HEK293 (cell line): Measurements from ENCODE around the gene MED16.

Experiments used
- CTCF ChIA-PET: fragments of 350-600 bp; formaldehyde crosslinking; extraction: SDS; loops from one replicate; lab custom pipeline; 2021; ENCODE audit warnings: antibody characterized with exemption; lab: Yijun Ruan, JAX
- POLR2A ChIA-PET: fragments of 300-600 bp; formaldehyde crosslinking; extraction: SDS; loops from one replicate; lab custom pipeline; 2020; ENCODE audit warnings: antibody characterized with exemption, inconsistent platforms; lab: Yijun Ruan, JAX
- H3K27ac ChIP-seq: fragments of 200-500 bp; sonication (Bioruptor generic); 2 replicates; pipeline ENCODE4 v1.5.1; 2014; ENCODE audit warnings: low read depth, low read length, control low read depth, inconsistent platforms; ENCODE audit errors: extremely low read depth
- H3K36me3 ChIP-seq, 2 experiments: fragments of 200-500 bp in 1 of 2; sonication (Bioruptor generic) in 1 of 2; 1 replicate in 1 of 2; 2 replicates in 1 of 2; pipeline ENCODE4 v1.5.1; 2014 to 2017; ENCODE audit warnings: inconsistent platforms in 2 of 2, low read length in 2 of 2; ENCODE audit not compliant: control insufficient read depth in 2 of 2, insufficient read depth in 1 of 2
- H3K4me1 ChIP-seq: fragments of 200-500 bp; sonication (Bioruptor generic); 2 replicates; pipeline ENCODE4 v1.5.1; 2014; ENCODE audit warnings: mild to moderate bottlenecking, low read length, inconsistent platforms; ENCODE audit not compliant: control insufficient read depth, insufficient read depth
- H3K4me3 ChIP-seq: 2 replicates; pipeline ENCODE4 v1.5.1; 2011; ENCODE audit warnings: low read depth, mild to moderate bottlenecking, control low read depth, low read length, moderate library complexity
- H3K9me3 ChIP-seq: fragments of 200-500 bp; sonication (Bioruptor generic); 2 replicates; pipeline ENCODE4 v1.5.1; 2014; ENCODE audit warnings: low read depth, low read length, inconsistent platforms; ENCODE audit not compliant: control insufficient read depth, insufficient read depth
- BCL11A ChIP-seq: fragments of 450-650 bp; formaldehyde crosslinking; IDR thresholded peaks from 2 replicates; pipeline ENCODE4 v1.5.1; 2016; ENCODE audit warnings: low read depth, missing biosample characterization, missing genetic modification characterization
- GFI1B ChIP-seq: fragments of 450-650 bp; formaldehyde crosslinking; IDR thresholded peaks from 2 replicates; pipeline ENCODE4 v1.5.1; 2016; ENCODE audit warnings: missing biosample characterization, missing genetic modification characterization
- GLI4 ChIP-seq: fragments of 450-650 bp; formaldehyde crosslinking; IDR thresholded peaks from 2 replicates; pipeline ENCODE4 v1.5.1; 2016; ENCODE audit warnings: missing biosample characterization, missing genetic modification characterization
- GLIS1 ChIP-seq: fragments of 450-650 bp; formaldehyde crosslinking; IDR thresholded peaks from 2 replicates; pipeline ENCODE4 v1.5.1; 2016; ENCODE audit warnings: missing biosample characterization, missing genetic modification characterization
- HOXD13 ChIP-seq: sonication (generic); formaldehyde crosslinking; IDR thresholded peaks from 2 replicates; pipeline ENCODE4 v1.8.0; 2022; ENCODE audit warnings: missing genetic modification reagents, borderline replicate concordance
- SCRT2 ChIP-seq: fragments of 450-650 bp; formaldehyde crosslinking; IDR thresholded peaks from 2 replicates; pipeline ENCODE4 v1.5.1; 2016; ENCODE audit warnings: missing biosample characterization, missing genetic modification characterization
- ZBTB17 ChIP-seq: fragments of 450-650 bp; formaldehyde crosslinking; IDR thresholded peaks from 2 replicates; pipeline ENCODE4 v1.5.1; 2016; ENCODE audit warnings: missing biosample characterization, missing genetic modification characterization
- ZBTB21 ChIP-seq: fragments of 450-650 bp; formaldehyde crosslinking; IDR thresholded peaks from 2 replicates; pipeline ENCODE4 v1.5.1; 2017; ENCODE audit warnings: missing biosample characterization, missing genetic modification characterization
- ZBTB44 ChIP-seq: fragments of 450-650 bp; IDR thresholded peaks from 2 replicates; pipeline ENCODE4 v1.5.1; 2018; ENCODE audit warnings: missing biosample characterization, mild to moderate bottlenecking, missing genetic modification characterization
- ZFP69B ChIP-seq: fragments of 450-650 bp; formaldehyde crosslinking; IDR thresholded peaks from 2 replicates; pipeline ENCODE4 v1.5.1; 2016; ENCODE audit warnings: missing biosample characterization, missing genetic modification characterization
- ZNF114 ChIP-seq: fragments of 450-650 bp; formaldehyde crosslinking; IDR thresholded peaks from 2 replicates; pipeline ENCODE4 v1.5.0; 2017; ENCODE audit warnings: missing biosample characterization, missing genetic modification characterization
- ZNF174 ChIP-seq: fragments of 450-650 bp; formaldehyde crosslinking; IDR thresholded peaks from 2 replicates; pipeline ENCODE4 v1.5.0; 2017; ENCODE audit warnings: missing biosample characterization, mild to moderate bottlenecking, missing genetic modification characterization
- ZNF266 ChIP-seq: fragments of 450-650 bp; formaldehyde crosslinking; IDR thresholded peaks from 2 replicates; pipeline ENCODE4 v1.5.1; 2016; ENCODE audit warnings: missing biosample characterization, missing genetic modification characterization, low read depth
- ZNF302 ChIP-seq: fragments of 450-650 bp; formaldehyde crosslinking; IDR thresholded peaks from 2 replicates; pipeline ENCODE4 v1.5.1; 2016; ENCODE audit warnings: missing biosample characterization, missing genetic modification characterization, low read depth
- ZNF394 ChIP-seq: fragments of 450-650 bp; formaldehyde crosslinking; IDR thresholded peaks from 2 replicates; pipeline ENCODE4 v1.5.1; 2016; ENCODE audit warnings: missing biosample characterization, missing genetic modification characterization, mild to moderate bottlenecking, moderate library complexity, borderline replicate concordance
- ZNF561 ChIP-seq: fragments of 450-650 bp; IDR thresholded peaks from 2 replicates; pipeline ENCODE4 v1.5.1; 2018; ENCODE audit warnings: missing biosample characterization, missing genetic modification characterization, borderline replicate concordance
- ZNF623 ChIP-seq: fragments of 450-650 bp; formaldehyde crosslinking; IDR thresholded peaks from 2 replicates; pipeline ENCODE4 v1.5.1; 2016; ENCODE audit warnings: missing biosample characterization, missing genetic modification characterization
- ZNF707 ChIP-seq: fragments of 450-650 bp; formaldehyde crosslinking; IDR thresholded peaks from 2 replicates; pipeline ENCODE4 v1.5.1; 2016; ENCODE audit warnings: missing biosample characterization, missing genetic modification characterization
- ZSCAN23 ChIP-seq: fragments of 450-650 bp; formaldehyde crosslinking; IDR thresholded peaks from 2 replicates; pipeline ENCODE4 v1.5.1; 2016; ENCODE audit warnings: missing biosample characterization, missing genetic modification characterization
- TF ChIP-seq, protein P1 (sequence below): fragments of 450-650 bp; formaldehyde crosslinking; IDR thresholded peaks from 2 replicates; pipeline ENCODE4 v1.5.1; 2016; ENCODE audit warnings: missing biosample characterization, missing genetic modification characterization

The MED16 gene

DNA sequence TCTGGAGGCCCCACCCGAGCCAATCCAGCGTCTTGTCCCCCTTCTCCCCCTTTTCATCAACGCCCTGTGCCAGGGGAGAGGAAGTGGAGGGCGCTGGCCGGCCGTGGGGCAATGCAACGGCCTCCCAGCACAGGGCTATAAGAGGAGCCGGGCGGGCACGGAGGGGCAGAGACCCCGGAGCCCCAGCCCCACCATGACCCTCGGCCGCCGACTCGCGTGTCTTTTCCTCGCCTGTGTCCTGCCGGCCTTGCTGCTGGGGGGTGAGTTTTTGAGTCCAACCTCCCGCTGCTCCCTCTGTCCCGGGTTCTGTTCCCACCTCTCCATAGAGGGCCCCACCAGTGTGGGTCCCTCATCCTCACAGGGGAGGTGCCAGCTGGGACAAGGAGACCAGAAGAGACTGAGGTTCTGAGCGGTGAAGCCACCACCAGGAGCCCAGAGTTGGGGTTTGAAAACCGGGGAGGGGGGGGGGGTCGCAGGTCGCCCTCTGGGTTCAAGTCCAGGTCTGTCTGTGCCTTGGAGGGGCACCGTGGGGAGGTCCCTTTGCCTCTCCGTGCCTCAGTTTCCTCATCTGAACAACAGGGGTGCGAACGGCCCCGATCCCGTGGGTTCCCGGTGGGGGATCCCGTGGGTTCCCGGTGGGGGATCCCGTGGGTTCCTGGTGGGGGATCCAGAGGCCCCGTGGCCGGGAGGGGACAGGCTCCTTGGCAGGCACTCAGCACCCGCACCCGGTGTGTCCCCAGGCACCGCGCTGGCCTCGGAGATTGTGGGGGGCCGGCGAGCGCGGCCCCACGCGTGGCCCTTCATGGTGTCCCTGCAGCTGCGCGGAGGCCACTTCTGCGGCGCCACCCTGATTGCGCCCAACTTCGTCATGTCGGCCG lies 40.6 kb downstream of the MED16 start, which contains the start of gene ELANE:
ELANE (plus strand) TSS at position 168 of the 878 bp plus-strand sequence; CDS start at position 194, 26 bp downstream.
- CTCF ChIA-PET = interaction anchor here (0.7 kb wide), 1 partner anchor 31 kb away, joined by 4 read pairs; no protein-coding TSS in a partner anchor
- POLR2A ChIA-PET = no interaction called here
- TF ChIP-seq ZFP69B (peak; percentile 61; the same call in 1 of the 2 replicates), HOXD13 (CRISPR knock-in tag) (no peak), ZNF394 (tag by site-specific recombination) (no peak), ZNF561 (no peak), BCL11A (no peak), ZNF302 (tag by site-specific recombination) (no peak), ZNF266 (tag by site-specific recombination) (no peak), ZBTB21 (no peak), ZNF174 (tag by site-specific recombination) (no peak), GFI1B (no peak), ZSCAN23 (tag by site-specific recombination) (no peak), GLIS1 (tag by site-specific recombination) (peak; percentile 63; the same call in 1 of the 2 replicates)
- TF ChIP-seq, protein P1, sequence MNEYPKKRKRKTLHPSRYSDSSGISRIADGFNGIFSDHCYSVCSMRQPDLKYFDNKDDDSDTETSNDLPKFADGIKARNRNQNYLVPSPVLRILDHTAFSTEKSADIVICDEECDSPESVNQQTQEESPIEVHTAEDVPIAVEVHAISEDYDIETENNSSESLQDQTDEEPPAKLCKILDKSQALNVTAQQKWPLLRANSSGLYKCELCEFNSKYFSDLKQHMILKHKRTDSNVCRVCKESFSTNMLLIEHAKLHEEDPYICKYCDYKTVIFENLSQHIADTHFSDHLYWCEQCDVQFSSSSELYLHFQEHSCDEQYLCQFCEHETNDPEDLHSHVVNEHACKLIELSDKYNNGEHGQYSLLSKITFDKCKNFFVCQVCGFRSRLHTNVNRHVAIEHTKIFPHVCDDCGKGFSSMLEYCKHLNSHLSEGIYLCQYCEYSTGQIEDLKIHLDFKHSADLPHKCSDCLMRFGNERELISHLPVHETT = no peak

GRCh38 chr19:850979-851335 lies 42.0 kb downstream of the MED16 start:
- no peaks in the 10 kb centered on the region for H3K9me3 ChIP-seq
- ChIA-PET CTCF (interaction anchor here (0.6 kb wide), 3 partner anchors 10 to 318 kb away, joined by 3 to 4 read pairs (median 3); no protein-coding TSS in a partner anchor), POLR2A (interaction anchor here (0.6 kb wide), 3 partner anchors 10 to 28 kb away, joined by 4 to 7 read pairs (median 4); no protein-coding TSS in a partner anchor)
- TF ChIP-seq, protein P1 = no peak
- TF ChIP-seq ZNF623 (tag by site-specific recombination) (no peak), ZBTB44 (no peak), ZNF114 (no peak), ZNF707 (tag by site-specific recombination) (no peak), SCRT2 (tag by site-specific recombination) (no peak), GLI4 (tag by site-specific recombination) (no peak), ZBTB17 (no peak)
- H3K36me3 ChIP-seq = no peaks in the 10 kb centered on the region
- H3K4me1 ChIP-seq = no peaks in the 10 kb centered on the region
- no peak overlapping the region for H3K27ac ChIP-seq
- H3K4me3 ChIP-seq = no peak overlapping the region

More for the DNA sequence above, 40.6 kb downstream of the MED16 start, which contains the start of gene ELANE:
- Histone ChIP-seq H3K9me3 (no peaks in the 10 kb centered on the region), H3K4me3 (no peak within 1 kb of the TSS), H3K27ac (no peak within 1 kb of the TSS), H3K36me3 (no peaks in the 10 kb centered on the region), H3K4me1 (no peaks in the 10 kb centered on the region)
